Right ventricle myocardium superior (tissue), 1 donor: ENCODE results near the gene RTEL1. TPM values are rescaled to one million over a fixed set of nuclear protein-coding genes. Genes with fewer than 3 reads are reported as not detected.
"Not testable (repeated sequence)": the region's sequence is repeated elsewhere in the genome, so short reads cannot be mapped to it uniquely, and the experiment has no call there.

ENCODE experiments used
- ATAC-seq: fragments of 200-7000 bp; cut with Tn5 transposase; one replicate; pipeline ENCODE4 v1.9.1; 2020; ENCODE audit warnings: mild to moderate bottlenecking; ENCODE audit not compliant: poor library complexity
- DNase-seq: peaks from one replicate; pipeline ENCODE4 v3.0.0-alpha.2; 2020
- intact Hi-C: fragments of 100-400 bp; cut with DNase I; formaldehyde crosslinking; loops from one replicate; pipeline ENCODE4 v1.11.2; 2022
- total RNA-seq: library from RNA; stranded (reverse); fragmentation: NEBNext Ultra II Directional; extraction: Animal tissue kit (Norgen Biotek cat#: 25700); gene quantifications from one replicate; pipeline ENCODE4 v1.2.1, GENCODE V29; 2021
- donor health status: DM: no; HTN: yes; CAD: no; lungs with severe emphysema.

RTEL1 gene
- total RNA-seq, 1 donor from 2014 or later, result 7.3 TPM

GRCh38 chr20:63662813-63663189, 4.7 kb downstream of the RTEL1 start:
- intact Hi-C loops, result no loop called here
- DNase-seq (no peak), ATAC-seq (no peak)

- DNase-seq (no peak), ATAC-seq (no peak)
- intact Hi-C loops, result no loop called here
Measured at GRCh38 chr20:63663332-63664066, 5.4 kb downstream of the RTEL1 start.

- ATAC-seq, result no peak
- intact Hi-C loops, result no loop called here
- no peak for DNase-seq
Measured at GRCh38 chr20:63664143-63664851, 6.2 kb downstream of the RTEL1 start.

DNA sequence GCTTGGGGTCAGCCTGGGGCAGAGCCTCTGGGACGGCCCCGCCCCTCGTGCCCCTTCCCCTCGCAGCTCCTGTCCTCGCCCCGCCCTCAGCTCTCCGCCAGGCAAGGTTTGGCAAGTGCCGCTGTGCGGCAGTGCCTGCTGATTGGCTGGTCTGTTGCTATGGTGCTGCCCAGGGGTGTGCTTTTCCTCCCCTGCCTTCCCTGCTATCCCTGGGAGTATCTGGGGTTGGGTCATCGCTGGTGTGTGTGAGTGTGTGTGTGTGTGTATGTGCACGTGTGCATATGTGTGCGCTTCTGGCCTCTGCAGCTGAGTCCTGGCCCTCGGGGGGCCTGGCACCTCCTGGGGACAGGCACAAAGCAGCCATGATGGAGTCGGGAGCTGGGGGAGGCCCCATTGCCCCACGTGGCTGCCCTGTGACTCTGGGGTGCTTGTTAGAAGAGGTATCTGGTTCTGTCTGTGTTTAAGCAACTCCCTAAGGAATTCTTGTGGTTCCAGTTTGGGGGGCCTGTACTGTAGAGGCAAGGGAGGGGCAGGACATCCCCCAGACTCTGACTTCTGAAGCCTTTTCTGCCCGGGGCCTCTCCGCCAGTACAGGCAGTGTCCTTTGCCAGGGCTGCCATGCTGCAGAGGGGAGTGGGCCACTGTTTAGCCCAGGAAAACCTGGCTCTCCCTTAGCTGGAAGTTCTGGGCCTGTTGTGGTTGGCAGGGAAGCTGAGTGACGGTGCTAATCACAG, 6.9 kb downstream of the RTEL1 start:
- intact Hi-C loops, result no loop called here
- no peak for DNase-seq
- no peak for ATAC-seq

DNA sequence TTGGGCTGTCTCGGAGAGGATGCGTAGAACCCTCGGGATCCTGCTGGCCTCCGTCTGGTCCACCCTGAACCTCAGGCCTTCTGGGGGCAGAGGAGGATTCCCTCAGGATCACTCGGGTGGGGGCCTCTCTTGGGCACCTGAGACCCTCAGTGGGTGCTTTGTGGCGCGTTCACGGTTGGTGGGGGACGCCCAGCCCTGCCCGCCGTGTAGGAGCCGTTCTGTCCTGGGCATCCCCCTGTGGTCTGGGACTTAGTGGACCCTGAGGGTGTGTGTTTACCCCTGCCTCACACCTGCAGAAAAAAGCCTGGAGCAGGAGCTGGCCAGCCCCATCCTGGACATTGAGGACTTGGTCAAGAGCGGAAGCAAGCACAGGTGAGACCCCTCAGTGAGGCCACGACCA, 7.6 kb downstream of the RTEL1 start:
- intact Hi-C loops, result no loop called here
- no peak for DNase-seq
- ATAC-seq, result no peak

DNA sequence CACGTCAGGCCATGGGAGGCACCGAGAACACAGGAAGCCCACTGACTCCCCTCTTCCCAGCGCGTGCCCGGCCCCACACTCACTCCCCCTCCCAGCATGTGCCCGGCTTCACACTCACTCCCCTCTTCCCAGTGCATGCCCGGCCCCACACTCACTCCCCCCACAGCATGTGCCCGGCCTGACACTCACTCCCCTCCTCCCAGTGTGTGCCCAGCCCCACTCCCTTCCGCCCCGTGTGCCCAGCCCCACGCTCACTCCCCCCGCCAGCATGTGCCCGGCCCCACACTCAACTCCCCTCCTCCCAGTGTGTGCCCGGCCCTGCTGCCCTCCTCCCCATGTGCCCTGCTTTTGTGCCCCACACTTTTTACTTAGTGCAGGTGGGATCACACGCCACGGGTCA, 9.7 kb downstream of the RTEL1 start:
- ATAC-seq (no peak), DNase-seq (no peak)
- intact Hi-C loops, result no loop called here

- ATAC-seq (no peak), DNase-seq (no peak)
- intact Hi-C loops, result no loop called here
Measured at GRCh38 chr20:63668351-63668750, 10.2 kb downstream of the RTEL1 start.

- intact Hi-C loops, ATAC-seq, DNase-seq: not testable (repeated sequence)
Measured at GRCh38 chr20:63671695-63672094, 13.6 kb downstream of the RTEL1 start.

- ATAC-seq (no peak), DNase-seq (no peak)
- intact Hi-C loops, result no loop called here
Measured at GRCh38 chr20:63672666-63673065, 14.6 kb downstream of the RTEL1 start.

- no peak for ATAC-seq
- no peak for DNase-seq
- intact Hi-C loops, result no loop called here
Measured at GRCh38 chr20:63673951-63674350, 15.8 kb downstream of the RTEL1 start.

GRCh38 chr20:63675681-63676368, 17.7 kb downstream of the RTEL1 start:
- DNase-seq (no peak), ATAC-seq (no peak)
- intact Hi-C loops, result no loop called here

- ATAC-seq (no peak), DNase-seq (no peak)
- intact Hi-C loops, result no loop called here
Measured at GRCh38 chr20:63678071-63678470, 20.0 kb downstream of the RTEL1 start.

DNA sequence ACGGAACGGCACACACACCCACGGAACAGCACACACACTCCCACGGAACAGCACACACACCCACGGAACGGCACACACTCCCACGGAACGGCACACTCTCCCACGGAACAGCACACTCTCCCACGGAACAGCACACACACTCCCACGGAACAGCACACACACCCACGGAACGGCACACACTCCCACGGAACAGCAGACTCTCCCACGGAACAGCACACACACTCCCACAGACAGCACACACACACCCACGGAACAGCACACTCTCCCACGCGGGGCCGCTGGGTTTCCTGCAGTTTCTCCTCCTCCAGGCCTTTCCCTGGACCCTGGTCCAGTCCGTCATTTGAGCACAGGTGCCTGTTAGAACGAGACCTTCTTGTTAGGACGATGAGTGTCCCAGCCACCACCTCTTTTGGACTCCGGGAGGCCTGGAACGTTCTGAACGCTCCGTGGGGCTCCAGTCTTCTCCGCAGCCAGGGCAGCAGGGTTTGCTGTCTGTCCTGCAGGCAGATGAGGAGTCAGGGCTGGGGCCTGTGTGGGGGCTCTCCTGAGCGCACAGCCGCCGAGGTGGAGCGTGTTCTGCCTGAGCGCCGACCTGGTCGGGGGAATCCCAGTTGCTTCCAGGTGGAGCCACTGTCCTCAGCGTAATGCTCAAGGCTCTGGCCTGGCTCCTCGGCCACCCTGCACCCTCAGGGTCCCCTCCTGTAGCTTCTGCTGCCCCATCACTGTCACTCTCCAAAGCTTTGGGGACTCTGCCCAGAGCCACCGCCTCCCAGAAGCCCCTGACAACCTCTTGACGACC, 20.8 kb downstream of the RTEL1 start:
- DNase-seq (no peak), ATAC-seq (no peak)
- intact Hi-C loops, result no loop called here

DNA sequence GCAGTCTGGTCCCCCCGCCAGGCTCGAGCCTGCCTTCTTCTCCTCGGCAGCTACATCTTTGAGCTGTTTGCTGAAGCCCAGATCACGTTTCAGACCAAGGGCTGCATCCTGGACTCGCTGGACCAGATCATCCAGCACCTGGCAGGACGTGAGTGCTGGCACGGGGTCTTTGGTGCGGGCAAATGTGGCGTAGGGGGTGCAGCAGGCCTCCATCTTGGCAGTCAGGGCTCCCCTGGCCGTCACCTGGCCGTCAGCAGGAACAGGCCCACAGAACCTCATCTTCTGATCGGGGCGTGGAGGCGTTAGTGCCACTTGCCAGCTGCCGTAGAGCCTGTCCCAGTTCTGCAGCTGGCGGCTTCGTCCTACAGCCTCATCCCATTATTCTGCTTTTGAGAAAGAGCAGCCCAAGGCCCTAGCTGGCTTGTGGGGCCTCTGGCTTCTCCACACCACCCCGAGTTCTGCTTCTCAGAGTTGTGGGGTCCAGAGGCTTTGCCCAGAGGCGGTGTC, 21.7 kb downstream of the RTEL1 start:
- intact Hi-C loops, result no loop called here
- DNase-seq (no peak), ATAC-seq (no peak)

DNA sequence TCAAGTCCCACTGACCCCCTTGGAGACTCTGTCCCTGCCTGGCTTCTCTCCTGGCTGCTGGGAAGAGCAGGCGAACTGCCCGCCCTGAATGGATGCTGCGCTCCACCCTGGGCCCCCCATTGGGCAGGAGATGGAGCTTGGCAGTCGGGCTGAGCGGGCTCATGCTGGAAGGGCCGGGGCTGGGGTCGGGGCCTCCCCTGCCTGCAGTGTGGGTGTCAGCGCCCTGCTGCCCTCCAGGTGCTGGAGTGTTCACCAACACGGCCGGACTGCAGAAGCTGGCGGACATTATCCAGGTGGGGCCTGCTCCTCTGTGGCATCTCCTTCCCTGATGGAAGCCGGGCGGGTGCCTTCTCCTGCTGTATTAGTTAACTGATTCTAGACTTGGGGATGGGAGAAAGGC, 22.3 kb downstream of the RTEL1 start:
- DNase-seq, result no peak
- no peak for ATAC-seq
- intact Hi-C loops, result no loop called here

- intact Hi-C loops, result no loop called here
- ATAC-seq (no peak), DNase-seq (no peak)
Measured at GRCh38 chr20:63680857-63681608, 22.9 kb downstream of the RTEL1 start.

DNA sequence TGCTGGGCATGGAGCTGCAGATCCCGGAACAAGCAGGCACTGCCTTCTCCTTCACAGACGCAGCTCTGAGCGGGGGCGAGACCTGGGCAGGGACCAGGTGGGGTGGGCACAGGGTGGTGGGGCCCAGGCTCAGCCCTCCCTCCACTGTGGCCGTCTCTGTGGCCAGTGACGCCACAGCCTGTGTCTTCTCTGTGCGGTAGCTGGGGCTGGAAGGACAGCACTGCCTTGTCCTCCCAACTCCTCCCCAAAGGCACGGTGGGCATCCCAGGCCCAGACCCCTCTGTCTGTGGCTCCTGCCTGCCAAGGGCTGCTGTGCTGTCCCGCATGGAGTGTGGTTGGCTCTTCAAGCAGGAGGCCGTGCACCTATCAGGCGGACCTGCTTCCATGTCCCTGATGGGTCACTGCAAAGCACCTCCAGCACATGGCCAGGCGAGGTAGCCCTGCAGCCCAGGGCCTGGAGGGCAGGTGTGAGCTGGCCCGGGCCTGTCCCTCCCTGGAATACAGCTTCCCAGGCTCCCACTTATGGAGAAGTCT, 23.6 kb downstream of the RTEL1 start:
- DNase-seq (no peak), ATAC-seq (no peak)
- intact Hi-C loops, result no loop called here
